SIG-M5 (cell line): ENCODE data around the gene DENND10.
"Not testable (repeated sequence)": the region's sequence is repeated elsewhere in the genome, so short reads cannot be mapped to it uniquely, and the experiment has no call there.

Source experiments
- DNase-seq: peaks from one replicate; lab custom pipeline; 2025; lab: John Stamatoyannopoulos, UW

DENND10 gene

GRCh38 chr10:119176166-119176565, 72.3 kb downstream of the DENND10 start:
- peak; percentile 47 for DNase-seq

GRCh38 chr10:119177708-119178371, 73.9 kb downstream of the DENND10 start:
- no peak for DNase-seq

GRCh38 chr10:119178372-119179119, 74.6 kb downstream of the DENND10 start, which contains the start of gene PRDX3:
TSS of gene PRDX3 (minus strand) at chr10:119178812. CDS start at chr10:119178790, 22 bp downstream.
- DNase-seq: peak; percentile 12

GRCh38 chr10:119180850-119181400, 77.0 kb downstream of the DENND10 start:
- DNase-seq: not testable (repeated sequence)

GRCh38 chr10:119183664-119184412, 79.9 kb downstream of the DENND10 start:
- DNase-seq: no peak
